Endothelial cell of umbilical vein (primary cell): ENCODE measurements around the gene PARD3B. TPM values are rescaled to one million over a fixed set of nuclear protein-coding genes. Genes with fewer than 3 reads are reported as not detected.

Experiments used
- BruUV-seq: library from RNA; stranded (reverse); fragments of 400-500 nt; replicated peaks from 2 replicates; lab custom pipeline; 2021; lab: Mats Ljungman, UMichigan
- CTCF ChIA-PET: fragments of 300-600, 350-600 bp; sonication (Branson Sonifier 250); formaldehyde crosslinking; loops from one replicate; lab custom pipeline; 2021; ENCODE audit warnings: antibody characterized with exemption, inconsistent platforms; lab: Charles Lee
- POLR2A ChIA-PET: fragments of 300-600, 350-600 bp; sonication (Branson Sonifier 250); formaldehyde crosslinking; loops from one replicate; lab custom pipeline; 2021; ENCODE audit warnings: antibody characterized with exemption, inconsistent platforms; lab: Charles Lee
- DNase-seq: peaks from one replicate; pipeline ENCODE4 v3.0.0-alpha.2; 2011; ENCODE audit warnings: low read depth, low spot score
- FAIRE-seq: peaks from 2 replicates; lab custom pipeline; 2011; peaks lifted over from hg19 to GRCh38; lab: Jason Lieb, UNC
- H2AFZ ChIP-seq: 2 replicates; pipeline ENCODE4 v1.6.0; 2012; ENCODE audit warnings: low read depth, low read length, control low read depth, inconsistent platforms
- H3K27ac ChIP-seq: 2 replicates; pipeline ENCODE4 v1.5.1; 2011; ENCODE audit warnings: low read depth, mild to moderate bottlenecking, control low read depth, low read length, moderate library complexity; ENCODE audit not compliant: insufficient read depth
- H3K27me3 ChIP-seq, 2 experiments: 2 replicates each; pipeline versions ENCODE4 v1.6.0 to v1.6.1; 2011; ENCODE audit warnings: low read length in 2 of 2, mixed read lengths in 1 of 2; ENCODE audit not compliant: control insufficient read depth in 2 of 2, insufficient read depth in 2 of 2
- H3K36me3 ChIP-seq, 2 experiments: 2 replicates in 1 of 2; 3 replicates in 1 of 2; pipeline ENCODE4 v1.5.1; 2011; ENCODE audit warnings: low read length in 2 of 2, mild to moderate bottlenecking in 1 of 2, moderate library complexity in 1 of 2; ENCODE audit not compliant: control insufficient read depth in 2 of 2, insufficient read depth in 2 of 2; ENCODE audit errors: extremely low read depth in 1 of 2
- H3K4me1 ChIP-seq: 3 replicates; pipeline ENCODE4 v1.5.1; 2011; ENCODE audit warnings: mild to moderate bottlenecking, low read length; ENCODE audit not compliant: control insufficient read depth, insufficient read depth; ENCODE audit errors: extremely low read depth
- H3K4me2 ChIP-seq: 2 replicates; pipeline ENCODE4 v1.6.1; 2011; ENCODE audit warnings: low read length, control low read depth, mixed read lengths; ENCODE audit not compliant: insufficient read depth
- H3K4me3 ChIP-seq, 3 experiments: fragments of 200-600 bp in 1 of 3; sonication (generic), shearing (Covaris generic) in 1 of 3; replicated peaks in 1 of 3; 2 replicates each; pipeline ENCODE4 v1.5.1; 2011 to 2016; ENCODE audit warnings: control low read depth in 3 of 3, low read length in 3 of 3, mild to moderate bottlenecking in 2 of 3, inconsistent platforms in 1 of 3, low read depth in 1 of 3, moderate library complexity in 1 of 3; ENCODE audit not compliant: insufficient read depth in 1 of 3
- H3K79me2 ChIP-seq: 2 replicates; pipeline ENCODE4 v1.6.0; 2012; ENCODE audit warnings: low read length, inconsistent platforms; ENCODE audit not compliant: control insufficient read depth, insufficient read depth
- H3K9ac ChIP-seq: replicated peaks from 2 replicates; pipeline ENCODE3; 2011; ENCODE audit warnings: low read length, control low read depth; ENCODE audit not compliant: insufficient read depth; ENCODE audit errors: extremely low read depth
- H3K9me1 ChIP-seq: replicated peaks from 3 replicates; pipeline ENCODE4 v1.6.0; 2011; ENCODE audit warnings: mild to moderate bottlenecking, low read length; ENCODE audit not compliant: control insufficient read depth, insufficient read depth; ENCODE audit errors: extremely low read depth
- H3K9me3 ChIP-seq: replicated peaks from 2 replicates; pipeline ENCODE4 v1.5.1; 2012; ENCODE audit warnings: low read length, inconsistent platforms; ENCODE audit not compliant: control insufficient read depth, insufficient read depth
- H4K20me1 ChIP-seq: replicated peaks from 2 replicates; pipeline ENCODE3; 2011; ENCODE audit warnings: mild to moderate bottlenecking, low read length; ENCODE audit not compliant: control insufficient read depth, insufficient read depth; ENCODE audit errors: extremely low read depth
- EZH2 ChIP-seq: IDR thresholded peaks from 2 replicates; pipeline ENCODE4 v1.6.1; 2012; ENCODE audit warnings: borderline replicate concordance, low read depth, mild to moderate bottlenecking, moderate library complexity, low read length, inconsistent platforms; ENCODE audit not compliant: severe bottlenecking
- FOS ChIP-seq: IDR thresholded peaks from 2 replicates; pipeline ENCODE4 v1.6.1; 2011; ENCODE audit warnings: mild to moderate bottlenecking, low read length, moderate library complexity, borderline replicate concordance; ENCODE audit not compliant: insufficient read depth
- GATA2 ChIP-seq: IDR thresholded peaks from 2 replicates; pipeline ENCODE4 v1.7.0; 2011; ENCODE audit warnings: low read depth, mild to moderate bottlenecking, moderate library complexity, mixed read lengths, low read length; ENCODE audit not compliant: insufficient read length, insufficient read depth
- JUN ChIP-seq: IDR thresholded peaks from 2 replicates; pipeline ENCODE4 v1.6.1; 2011; ENCODE audit warnings: borderline replicate concordance, low read depth; ENCODE audit not compliant: insufficient read length, insufficient read depth
- MYC ChIP-seq: IDR thresholded peaks from one replicate; pipeline ENCODE4 v1.6.1; 2011; ENCODE audit warnings: mild to moderate bottlenecking, low read depth, low read length
- POLR2A ChIP-seq: IDR thresholded peaks from 2 replicates; pipeline ENCODE4 v1.6.1; 2012; ENCODE audit warnings: low read depth, mild to moderate bottlenecking, control low read depth, low read length
- POLR2AphosphoS5 ChIP-seq: IDR thresholded peaks from 2 replicates; pipeline ENCODE4 v1.6.1; 2012; ENCODE audit warnings: low read depth, mild to moderate bottlenecking, control low read depth, low read length, moderate library complexity; ENCODE audit not compliant: insufficient read depth
- dilution Hi-C: fragments of 300-500 bp; cut with MboI; formaldehyde crosslinking; loops from one replicate; pipeline ENCODE4 v1.15.0; 2019; ENCODE audit warnings: low sequenced_read_pairs; ENCODE audit not compliant: extremely low pct_ligation_motif_present
- intact Hi-C: fragments of 100-400 bp; cut with micrococcal nuclease; formaldehyde crosslinking; loops from one replicate; pipeline ENCODE4 v1.10.0; 2022
- polyA plus RNA-seq, 4 experiments: library from polyadenylated mRNA; depleted of rRNA in 3 of 4; stranded (reverse) in 3 of 4; unstranded in 1 of 4; fragments of >200 nt; gene quantifications; 2 replicates each; pipeline versions ENCODE4 v1.2.1 to v1.2.3, GENCODE V29; 2011 to 2012; ENCODE audit warnings: missing spikeins in 1 of 4
- total RNA-seq: library from RNA; stranded (reverse); gene quantifications from 2 replicates; pipeline ENCODE4 v1.2.3, GENCODE V29; 2021
- TF ChIP-seq, protein P1 (sequence below): IDR thresholded peaks from 2 replicates; pipeline ENCODE4 v1.6.1; 2011; ENCODE audit not compliant: insufficient read depth, insufficient read length
- TF ChIP-seq, protein P2 (sequence below), 2 donors: IDR thresholded peaks; 1 replicate in 1 of 2; 2 replicates in 1 of 2; pipeline ENCODE4 v1.5.1; 2011; ENCODE audit warnings: low read length in 2 of 2, mild to moderate bottlenecking in 2 of 2, moderate library complexity in 2 of 2, control low read depth in 1 of 2, inconsistent platforms in 1 of 2, low read depth in 1 of 2; ENCODE audit not compliant: insufficient read depth in 1 of 2; ENCODE audit errors: extremely low read depth in 1 of 2

PARD3B gene
- total and polyA plus RNA-seq, 2 donors (not counting 3 experiments of a cell fraction or from before 2014, with no cell fraction given), result 2.2 to 30.9 TPM

DNA sequence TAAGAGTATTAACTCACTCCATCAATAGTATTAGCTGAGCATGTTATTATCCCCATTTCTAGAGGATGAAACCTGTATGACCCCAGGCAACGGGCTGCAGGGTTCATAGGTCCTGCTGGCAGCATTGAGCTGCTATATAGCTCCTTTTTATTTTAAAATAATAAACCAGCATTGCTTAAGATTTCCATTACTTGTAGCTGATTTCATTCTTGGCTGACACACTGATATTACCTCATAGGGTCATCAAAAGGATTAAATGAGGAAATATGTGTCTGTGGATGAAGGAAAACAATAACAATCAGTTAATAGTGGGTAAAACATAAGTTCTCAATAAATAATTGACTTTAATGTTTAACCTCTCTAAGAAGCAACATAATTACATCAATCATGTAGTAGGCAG lies 1088.7 kb downstream of the PARD3B start:
- Histone ChIP-seq H2AFZ (no peak overlapping the region), H4K20me1 (no peaks in the 10 kb centered on the region), H3K27me3 (peaks cover 0 to 2% of the 10 kb centered on the region in 2 experiments), H3K4me2 (no peak overlapping the region), H3K9ac (no peak overlapping the region), H3K4me1 (no peaks in the 10 kb centered on the region), H3K9me3 (no peaks in the 10 kb centered on the region), H3K36me3 (no peaks in the 10 kb centered on the region), H3K79me2 (no peaks in the 10 kb centered on the region), H3K27ac (no peak overlapping the region), H3K4me3 (no peak overlapping the region), H3K9me1 (no peaks in the 10 kb centered on the region)
- CTCF ChIA-PET, result no interaction called here
- intact Hi-C loops, result no loop called here
- FAIRE-seq (no peak), DNase-seq (no peak)
- TF ChIP-seq GATA2 (no peak), MYC (no peak), POLR2A (no peak), JUN (no peak), POLR2AphosphoS5 (no peak), EZH2 (no peak), FOS (no peak)
- TF ChIP-seq, protein P1, sequence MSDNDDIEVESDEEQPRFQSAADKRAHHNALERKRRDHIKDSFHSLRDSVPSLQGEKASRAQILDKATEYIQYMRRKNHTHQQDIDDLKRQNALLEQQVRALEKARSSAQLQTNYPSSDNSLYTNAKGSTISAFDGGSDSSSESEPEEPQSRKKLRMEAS, result no peak
- TF ChIP-seq, protein P2, sequence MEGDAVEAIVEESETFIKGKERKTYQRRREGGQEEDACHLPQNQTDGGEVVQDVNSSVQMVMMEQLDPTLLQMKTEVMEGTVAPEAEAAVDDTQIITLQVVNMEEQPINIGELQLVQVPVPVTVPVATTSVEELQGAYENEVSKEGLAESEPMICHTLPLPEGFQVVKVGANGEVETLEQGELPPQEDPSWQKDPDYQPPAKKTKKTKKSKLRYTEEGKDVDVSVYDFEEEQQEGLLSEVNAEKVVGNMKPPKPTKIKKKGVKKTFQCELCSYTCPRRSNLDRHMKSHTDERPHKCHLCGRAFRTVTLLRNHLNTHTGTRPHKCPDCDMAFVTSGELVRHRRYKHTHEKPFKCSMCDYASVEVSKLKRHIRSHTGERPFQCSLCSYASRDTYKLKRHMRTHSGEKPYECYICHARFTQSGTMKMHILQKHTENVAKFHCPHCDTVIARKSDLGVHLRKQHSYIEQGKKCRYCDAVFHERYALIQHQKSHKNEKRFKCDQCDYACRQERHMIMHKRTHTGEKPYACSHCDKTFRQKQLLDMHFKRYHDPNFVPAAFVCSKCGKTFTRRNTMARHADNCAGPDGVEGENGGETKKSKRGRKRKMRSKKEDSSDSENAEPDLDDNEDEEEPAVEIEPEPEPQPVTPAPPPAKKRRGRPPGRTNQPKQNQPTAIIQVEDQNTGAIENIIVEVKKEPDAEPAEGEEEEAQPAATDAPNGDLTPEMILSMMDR (IDR thresholded peaks at IDR 0.05; ENCODE audit: extremely low read depth in 1 of 2, insufficient read depth in 1 of 2, low read depth in 1 of 2, low read length in 2 of 2), result no peak
- POLR2A ChIA-PET, result no interaction called here
- no TSS peak for BruUV-seq
- dilution Hi-C loops, result no loop called here
